Fibroblast of upper back skin (primary cell): Measurements from ENCODE around the gene HS3ST3A1.

Source experiments
- DNase-seq: peaks from one replicate; pipeline ENCODE4 v3.0.0-alpha.2; 2013

HS3ST3A1 gene

DNA sequence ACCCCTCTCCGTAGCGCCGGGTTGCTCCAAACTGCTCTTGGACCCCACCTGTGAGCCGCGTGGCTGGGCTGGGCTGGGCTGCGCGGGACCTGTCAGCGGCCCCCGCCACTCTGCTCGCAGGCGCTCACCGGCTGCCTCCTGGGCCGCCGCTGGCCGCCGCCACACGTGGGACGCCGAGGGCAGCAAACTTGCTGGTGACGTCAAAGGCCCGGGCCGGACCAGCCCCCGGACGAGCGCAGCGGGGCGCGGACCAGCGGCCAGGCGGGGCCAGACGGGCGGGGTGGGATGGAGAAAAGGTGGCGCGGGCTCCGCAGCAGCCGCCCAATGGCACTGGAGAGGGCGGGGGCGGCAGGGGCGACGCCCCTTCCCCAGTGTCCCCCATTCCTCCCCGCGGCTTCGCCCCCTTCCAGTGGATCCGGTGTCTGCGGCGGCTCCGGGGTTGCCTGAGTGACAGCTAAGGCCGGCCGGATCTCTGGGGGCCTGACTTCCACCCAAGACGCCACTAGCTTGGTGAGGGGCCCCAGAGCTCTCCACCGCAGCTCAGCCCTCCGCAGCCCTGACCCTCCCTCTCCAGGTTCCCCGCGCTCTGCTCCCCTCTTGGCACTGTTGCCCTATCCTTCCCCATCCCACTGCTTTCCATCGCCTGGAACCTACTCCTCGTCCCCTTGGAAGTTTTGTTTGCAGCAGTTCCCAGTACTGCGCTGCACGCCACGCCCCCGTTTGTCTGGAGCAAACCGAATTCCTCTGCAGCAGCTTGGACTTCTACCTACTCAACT lies at the start of gene HS3ST3A1:
Gene HS3ST3A1 (minus strand): TSS at position 154 of the 776 bp plus-strand sequence. CDS start 800 bp downstream, outside the sequence.
- peak; percentile 91 for DNase-seq

GRCh38 chr17:13650096-13650675 lies 48.5 kb upstream of the HS3ST3A1 start:
- DNase-seq = no peak

- DNase-seq = peak; percentile 55
Observed at GRCh38 chr17:13647543-13648021, 45.9 kb upstream of the HS3ST3A1 start.

DNA sequence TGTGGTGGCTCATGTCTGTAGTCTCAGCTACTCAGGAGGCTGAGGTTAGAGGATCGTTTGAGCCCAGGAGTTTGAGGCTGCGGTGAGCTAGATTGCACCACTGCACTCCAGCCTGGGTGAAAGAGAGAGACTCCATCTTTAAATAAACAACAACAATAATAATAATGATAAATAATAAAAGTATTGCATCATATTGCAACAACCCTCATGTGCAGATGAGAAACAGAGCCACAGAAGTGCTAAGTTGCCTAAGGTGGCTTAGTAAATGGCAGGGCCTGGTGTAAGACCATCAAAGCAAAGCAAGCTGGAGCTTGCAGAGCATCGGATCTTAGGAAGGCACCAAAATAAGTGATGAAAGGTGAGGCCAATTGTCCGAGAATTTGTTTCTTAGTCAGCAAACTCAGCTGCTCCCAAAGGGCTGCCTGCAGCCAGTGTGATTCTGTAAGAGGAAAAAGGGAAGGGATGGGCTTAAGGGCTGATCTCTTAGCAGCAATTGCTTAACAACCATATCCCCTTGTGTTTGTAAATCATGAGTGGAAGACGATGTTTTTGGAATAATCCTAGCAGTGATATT lies 45.3 kb upstream of the HS3ST3A1 start:
- peak; percentile 47 for DNase-seq

DNA sequence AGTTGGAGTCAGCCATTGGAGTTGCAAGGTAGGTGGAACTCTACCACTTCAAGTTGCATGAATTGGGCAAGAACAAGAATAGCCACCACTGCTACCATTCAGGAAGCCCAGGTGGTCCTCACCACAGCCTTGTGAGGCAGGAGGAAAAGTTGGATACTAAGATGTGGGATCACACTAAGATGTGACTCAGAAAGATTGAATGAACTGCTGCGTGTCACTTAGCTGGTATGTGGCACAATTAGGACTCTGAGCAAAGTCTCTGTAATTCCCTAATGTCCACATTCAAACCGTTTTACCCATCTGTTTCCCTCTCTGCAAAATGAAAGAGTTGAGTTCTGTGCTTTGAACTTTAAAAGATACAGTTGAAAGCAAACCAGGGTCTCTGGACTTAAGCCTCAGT lies 44.7 kb upstream of the HS3ST3A1 start:
- peak; percentile 64 for DNase-seq

DNA sequence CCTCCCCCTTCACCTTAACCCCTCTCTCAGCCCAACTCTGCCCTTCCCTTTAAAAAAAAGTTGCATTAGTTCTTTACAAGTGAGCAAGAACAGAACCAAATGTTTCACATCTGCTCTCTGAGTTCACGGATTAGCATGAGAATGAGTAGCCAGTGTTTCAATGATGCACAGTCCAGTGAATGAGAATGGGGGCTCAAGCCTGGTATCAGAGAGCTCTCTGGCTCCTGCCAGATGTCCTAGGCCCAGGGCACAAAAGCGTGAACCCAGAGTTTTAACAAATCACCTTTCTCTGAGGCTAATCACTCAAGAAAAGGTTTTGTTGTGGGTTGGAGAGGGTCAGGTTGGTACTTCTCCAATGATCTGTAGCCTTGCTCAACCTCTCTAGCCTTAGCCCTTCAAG lies 41.5 kb upstream of the HS3ST3A1 start:
- no peak for DNase-seq

GRCh38 chr17:13642188-13642587 lies 40.5 kb upstream of the HS3ST3A1 start:
- DNase-seq = no peak

- DNase-seq = no peak
Observed at GRCh38 chr17:13640551-13640950, 38.8 kb upstream of the HS3ST3A1 start.

DNA sequence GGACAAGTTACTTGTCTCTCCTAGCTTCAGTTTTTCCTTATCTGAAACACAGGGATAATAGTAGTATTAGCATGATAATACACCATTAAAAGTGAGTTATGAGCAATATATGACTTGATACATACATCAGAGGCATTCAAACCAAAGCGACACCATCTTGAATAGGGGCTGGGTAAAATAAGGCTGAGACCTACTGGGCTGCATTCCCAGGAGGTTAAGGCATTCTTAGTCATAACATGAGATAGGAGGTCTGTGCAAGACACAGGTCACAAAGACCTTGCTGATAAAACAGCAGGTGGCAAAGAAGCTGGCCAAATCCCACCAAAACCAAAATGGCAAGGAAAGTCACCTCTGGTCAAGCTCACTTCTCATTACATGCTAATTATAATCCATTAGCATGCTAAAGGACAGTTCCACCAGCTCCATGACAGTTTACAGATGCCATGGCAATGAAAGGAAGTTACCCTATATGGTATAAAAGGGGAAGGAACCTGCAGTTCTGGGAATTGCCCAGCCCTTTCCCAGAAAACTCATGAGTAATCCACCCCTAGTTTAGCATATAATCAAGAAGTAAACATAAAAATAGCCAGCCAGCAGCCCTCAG lies 37.2 kb upstream of the HS3ST3A1 start:
- DNase-seq = no peak

DNA sequence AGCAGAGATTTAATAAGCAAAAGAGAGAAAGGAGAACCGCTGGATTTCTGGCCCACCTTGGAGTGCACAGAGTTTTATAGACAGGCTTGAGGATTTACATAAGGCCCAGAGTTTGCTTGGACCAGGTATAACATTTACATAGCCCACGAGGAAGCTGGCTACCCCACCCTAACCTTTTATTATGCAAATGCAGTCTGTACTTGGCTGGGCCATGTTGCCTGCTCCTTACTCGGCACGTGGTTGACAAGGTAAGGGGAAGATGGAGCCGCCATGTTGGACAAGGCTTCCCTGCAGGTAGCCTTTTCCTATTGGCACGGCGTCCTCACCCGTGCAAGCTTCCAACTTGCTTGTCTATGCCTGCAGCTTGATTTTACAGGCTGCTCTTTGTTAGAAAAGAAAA lies 35.2 kb upstream of the HS3ST3A1 start:
- DNase-seq = no peak

DNA sequence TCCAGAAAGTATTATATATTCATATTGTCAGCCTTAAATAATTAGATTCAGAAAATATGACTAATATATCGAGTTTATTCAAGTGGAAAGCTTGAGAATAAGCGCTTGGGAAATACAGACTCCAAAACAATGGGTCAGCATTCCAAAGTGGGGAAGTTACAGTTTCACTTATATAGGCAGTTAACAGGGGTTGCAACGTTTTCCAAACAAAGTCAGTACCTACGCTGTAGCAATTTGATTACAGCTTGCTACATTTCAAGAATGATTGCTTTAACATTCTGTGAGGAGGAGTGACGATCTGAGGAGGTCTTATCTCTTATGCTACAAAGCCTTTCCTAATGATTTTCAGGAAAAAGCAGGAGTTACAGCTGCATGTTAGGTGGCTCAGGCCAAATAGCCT lies 34.2 kb upstream of the HS3ST3A1 start:
- no peak for DNase-seq

- DNase-seq = no peak
Observed at GRCh38 chr17:13634021-13634420, 32.3 kb upstream of the HS3ST3A1 start.

- DNase-seq = peak; percentile 26
Observed at GRCh38 chr17:13631529-13631928, 29.8 kb upstream of the HS3ST3A1 start.

DNA sequence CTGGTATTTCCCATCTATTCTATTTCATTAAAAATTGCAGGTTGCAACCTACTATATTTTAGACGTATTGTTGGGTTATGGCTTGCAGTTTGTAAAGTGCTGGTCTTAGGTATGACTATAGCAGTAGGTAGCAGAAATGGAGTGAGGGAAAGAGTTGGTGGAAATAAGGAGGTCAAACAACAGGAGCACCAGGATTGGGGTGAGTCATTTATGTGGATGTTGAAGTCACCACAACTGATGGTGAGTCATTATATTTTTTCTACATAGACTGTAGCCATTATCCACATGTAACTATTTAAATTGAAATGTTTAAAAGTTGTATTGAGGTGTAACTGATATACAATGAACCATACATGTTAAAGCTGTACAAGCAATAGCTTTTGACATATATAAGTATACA lies 25.0 kb upstream of the HS3ST3A1 start:
- peak; percentile 82 for DNase-seq

DNA sequence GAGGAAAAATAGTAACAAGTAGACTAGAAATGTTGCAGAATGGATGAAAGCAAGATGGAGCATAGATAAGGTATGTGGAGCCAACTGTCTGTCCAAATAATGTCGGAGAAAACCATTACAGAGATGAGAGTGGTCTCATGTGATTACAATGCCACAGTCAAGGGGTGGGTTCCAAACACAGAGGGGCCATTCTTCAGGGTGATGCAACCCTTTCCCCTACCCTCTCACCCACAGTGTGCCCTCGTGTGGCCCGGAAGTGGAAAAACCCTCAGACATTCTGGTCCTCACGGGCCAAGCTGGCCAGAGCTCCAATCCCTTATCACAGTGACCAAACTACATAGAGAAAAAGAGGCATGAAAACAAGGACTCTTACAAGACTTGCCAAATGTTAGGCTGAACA lies 17.7 kb upstream of the HS3ST3A1 start:
- DNase-seq = no peak

DNA sequence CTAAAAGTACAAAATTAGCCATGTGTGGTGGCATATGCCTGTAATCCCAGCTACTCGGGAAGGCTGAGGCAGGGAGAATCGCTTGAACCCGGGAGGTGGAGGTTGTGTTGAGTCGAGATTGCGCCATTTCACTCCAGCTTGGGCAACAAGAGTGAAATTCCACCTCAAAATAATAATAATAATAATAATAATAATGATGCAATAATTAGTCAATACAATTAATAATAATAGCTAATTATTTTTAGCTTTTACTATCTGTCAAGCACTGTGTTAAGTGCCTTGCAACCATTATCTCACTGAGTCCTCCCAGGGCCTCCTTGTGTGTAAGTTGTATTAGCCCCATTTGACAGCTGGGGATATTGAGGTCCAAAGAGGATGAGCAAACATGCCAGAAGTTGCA lies 14.3 kb upstream of the HS3ST3A1 start:
- no peak for DNase-seq

DNA sequence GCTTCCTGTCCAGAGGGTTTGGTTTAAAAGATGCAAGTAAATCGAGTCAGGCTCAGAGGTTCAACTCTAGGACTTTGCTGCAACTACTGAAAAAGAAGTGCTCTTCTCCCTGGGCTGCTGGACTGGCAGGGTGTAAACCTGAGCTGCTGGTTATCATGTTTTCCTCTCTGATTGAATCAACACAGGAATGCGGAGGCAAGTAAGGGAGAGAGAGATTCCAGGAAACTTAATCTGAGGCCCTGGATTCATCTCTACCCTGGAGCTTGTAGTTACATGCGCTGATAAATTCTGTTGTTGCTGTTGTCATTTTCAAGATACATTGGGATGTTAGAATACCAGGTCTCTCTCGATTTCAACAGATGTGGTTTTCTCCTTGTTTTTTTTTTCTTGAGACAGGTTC lies 8.2 kb upstream of the HS3ST3A1 start:
- no peak for DNase-seq

- no peak for DNase-seq
Observed at GRCh38 chr17:13601322-13601775, 380 bp downstream of the HS3ST3A1 start.

- DNase-seq = no peak
Observed at GRCh38 chr17:13600475-13601321, 1.0 kb downstream of the HS3ST3A1 start.

- no peak for DNase-seq
Observed at GRCh38 chr17:13599864-13600263, 1.9 kb downstream of the HS3ST3A1 start.

GRCh38 chr17:13599168-13599577 lies 2.6 kb downstream of the HS3ST3A1 start:
- DNase-seq = no peak

- DNase-seq = no peak
Observed at GRCh38 chr17:13598353-13599167, 3.2 kb downstream of the HS3ST3A1 start.
